Peyer's patch (tissue), 4 donors: ENCODE measurements around the gene SH3RF3.

ENCODE experiments used
- CTCF ChIP-seq, 6 experiments: fragments of 450-650 bp in 4 of 6; fragments of 200-600 bp in 2 of 6; sonication (generic) in 1 of 6; IDR thresholded peaks; one replicate each; pipeline ENCODE4 v1.5.1; 2017 to 2019; ENCODE audit warnings: antibody characterized with exemption in 6 of 6, mild to moderate bottlenecking in 3 of 6, moderate library complexity in 1 of 6
- POLR2A ChIP-seq, 2 donors: fragments of 450-650 bp; IDR thresholded peaks; one replicate each; pipeline ENCODE4 v1.5.1; 2017; ENCODE audit warnings: antibody characterized with exemption in 2 of 2, mild to moderate bottlenecking in 2 of 2, moderate library complexity in 2 of 2

GRCh38 chr2:109450574-109451273, 321.7 kb downstream of the SH3RF3 start:
- TF ChIP-seq CTCF (IDR thresholded peaks at IDR 0.05) (no peak), POLR2A (IDR thresholded peaks at IDR 0.05) (no peak)
